ENCODE data around the gene SGPP1.

The SGPP1 gene

DNA sequence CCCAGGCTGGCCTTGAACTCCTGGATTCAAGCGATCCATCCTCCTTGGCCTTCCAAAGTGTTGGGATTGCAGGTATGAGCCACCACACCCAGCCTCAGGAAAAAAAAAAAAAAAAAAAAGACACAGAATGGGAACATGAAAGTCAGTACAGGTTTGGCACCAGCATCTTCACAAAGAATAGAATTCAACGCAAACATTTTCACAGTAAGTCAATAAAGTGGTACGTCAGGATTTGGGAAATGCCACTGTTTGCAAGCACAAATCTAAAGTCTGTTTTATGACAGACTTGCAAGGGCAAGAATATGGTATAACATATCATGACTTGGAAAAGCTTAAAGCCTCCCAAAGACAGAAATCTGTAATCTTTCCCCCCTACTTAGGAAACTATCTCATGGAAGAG is 51.2 kb downstream of the SGPP1 start:
- no peak for DNase-seq (ENCODE audit: low read depth)
- H3K4me3 ChIP-seq (ENCODE audit: low read depth, low read length) = no peak overlapping the region
- TF ChIP-seq MYC (IDR thresholded peaks at IDR 0.05; ENCODE audit: low read depth, low read length) = no peak
- no peak for TF ChIP-seq CTCF (IDR thresholded peaks at IDR 0.05; ENCODE audit: low read depth, low read length)
- no peak for TF ChIP-seq MAX (IDR thresholded peaks at IDR 0.05; ENCODE audit: low read depth, low read length)
- no peak for TF ChIP-seq POLR2A (IDR thresholded peaks at IDR 0.05; ENCODE audit: extremely low read depth, insufficient read length)

DNA sequence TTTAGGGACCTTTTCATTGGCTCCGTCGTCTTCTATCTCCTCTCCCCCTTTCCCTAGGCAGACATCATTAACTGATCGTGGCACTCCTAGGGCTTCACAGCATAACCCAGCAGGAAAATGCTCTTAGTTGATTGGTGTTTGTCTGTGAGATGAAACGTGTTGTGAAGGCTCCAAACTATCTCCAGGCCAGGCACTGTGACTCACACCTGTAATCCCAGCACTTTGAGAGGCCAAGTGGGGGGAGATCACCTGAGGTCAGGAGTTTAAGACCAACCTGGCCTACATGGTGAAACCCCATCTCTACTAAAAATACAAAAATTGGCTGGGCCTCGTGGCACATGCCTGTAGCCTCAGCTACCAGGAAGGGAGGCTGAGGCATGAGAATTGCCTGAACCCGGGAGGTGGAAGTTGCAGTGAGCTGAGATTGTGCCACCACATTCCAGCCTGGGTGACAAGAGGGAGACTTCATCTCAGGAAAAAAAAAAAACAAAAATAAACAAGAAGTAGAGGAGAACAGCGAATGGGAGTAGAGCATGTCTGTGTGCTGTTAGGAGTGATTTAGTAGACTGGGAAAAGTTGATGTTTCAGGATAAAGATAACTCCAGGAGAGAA is 53.9 kb downstream of the SGPP1 start:
- DNase-seq (ENCODE audit: low read depth) = no peak
- no peak overlapping the region for H3K4me3 ChIP-seq (ENCODE audit: low read depth, low read length)
- TF ChIP-seq MYC (IDR thresholded peaks at IDR 0.05; ENCODE audit: low read depth, low read length) (no peak), CTCF (IDR thresholded peaks at IDR 0.05; ENCODE audit: low read depth, low read length) (no peak), POLR2A (IDR thresholded peaks at IDR 0.05; ENCODE audit: extremely low read depth, insufficient read length) (no peak), MAX (IDR thresholded peaks at IDR 0.05; ENCODE audit: low read depth, low read length) (no peak)

DNA sequence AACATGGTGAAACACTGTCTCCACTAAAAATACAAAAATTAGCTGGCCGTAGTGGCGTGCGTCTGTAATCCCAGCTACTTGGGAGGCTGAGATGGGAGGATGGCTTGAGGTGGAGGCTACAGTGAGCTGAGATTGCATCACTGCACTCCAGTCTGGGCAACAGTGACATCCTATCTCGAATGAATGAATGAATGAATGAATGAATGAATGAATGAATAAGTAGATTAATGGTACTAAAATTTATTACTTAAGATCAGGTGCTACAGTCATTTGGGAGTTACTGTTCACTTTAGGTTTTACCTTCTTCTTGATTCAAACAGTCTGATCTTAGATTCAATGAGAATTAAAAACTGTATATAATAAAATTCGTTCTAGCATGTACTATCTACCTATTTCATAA is 54.6 kb downstream of the SGPP1 start:
- TF ChIP-seq MYC (IDR thresholded peaks at IDR 0.05; ENCODE audit: low read depth, low read length) (no peak), POLR2A (IDR thresholded peaks at IDR 0.05; ENCODE audit: extremely low read depth, insufficient read length) (no peak), CTCF (IDR thresholded peaks at IDR 0.05; ENCODE audit: low read depth, low read length) (no peak), MAX (IDR thresholded peaks at IDR 0.05; ENCODE audit: low read depth, low read length) (no peak)
- no peak for DNase-seq (ENCODE audit: low read depth)

DNA sequence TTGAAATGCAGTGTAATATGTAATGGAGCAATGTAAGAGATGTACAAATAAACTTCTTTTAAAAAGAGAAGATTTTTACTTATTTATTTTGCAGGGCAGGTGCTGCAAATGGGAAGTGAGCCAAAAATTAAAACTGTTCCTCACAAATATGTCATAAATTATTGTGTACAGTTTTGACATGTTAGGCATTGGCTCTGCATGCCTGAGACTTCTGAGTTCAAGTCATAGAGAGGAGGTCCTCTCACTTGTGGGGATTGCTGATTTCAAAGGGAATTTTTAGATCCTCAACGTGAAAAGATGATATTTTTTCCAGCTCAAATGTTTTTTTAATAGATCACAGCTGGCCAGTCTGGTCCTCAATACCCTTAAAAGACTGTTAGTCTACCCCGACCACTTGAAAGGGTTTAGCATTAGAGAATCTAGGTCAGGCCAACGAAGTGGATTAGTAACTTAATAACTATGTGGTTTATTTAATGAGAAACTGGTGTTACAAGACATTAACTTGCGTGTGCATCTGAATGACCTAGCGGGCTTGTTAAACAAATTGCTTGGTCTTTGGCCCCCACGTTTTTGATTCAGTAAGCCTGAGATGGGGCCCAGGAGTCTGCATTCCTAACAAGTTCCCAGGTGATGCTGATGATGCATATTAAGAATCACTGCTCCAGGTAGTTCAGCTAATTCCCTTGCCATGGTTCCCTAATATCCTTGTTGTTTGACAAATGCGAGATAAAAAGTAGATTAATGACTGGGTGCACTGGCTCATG is 55.3 kb downstream of the SGPP1 start:
- TF ChIP-seq POLR2A (IDR thresholded peaks at IDR 0.05; ENCODE audit: extremely low read depth, insufficient read length) (no peak), MAX (IDR thresholded peaks at IDR 0.05; ENCODE audit: low read depth, low read length) (no peak), CTCF (IDR thresholded peaks at IDR 0.05; ENCODE audit: low read depth, low read length) (no peak), MYC (IDR thresholded peaks at IDR 0.05; ENCODE audit: low read depth, low read length) (no peak)
- H3K4me3 ChIP-seq (ENCODE audit: low read depth, low read length) = no peak overlapping the region
- DNase-seq (ENCODE audit: low read depth) = no peak

More for the DNA sequence above, 54.6 kb downstream of the SGPP1 start:
- H3K4me3 ChIP-seq (ENCODE audit: low read depth, low read length) = no peak overlapping the region

DNA sequence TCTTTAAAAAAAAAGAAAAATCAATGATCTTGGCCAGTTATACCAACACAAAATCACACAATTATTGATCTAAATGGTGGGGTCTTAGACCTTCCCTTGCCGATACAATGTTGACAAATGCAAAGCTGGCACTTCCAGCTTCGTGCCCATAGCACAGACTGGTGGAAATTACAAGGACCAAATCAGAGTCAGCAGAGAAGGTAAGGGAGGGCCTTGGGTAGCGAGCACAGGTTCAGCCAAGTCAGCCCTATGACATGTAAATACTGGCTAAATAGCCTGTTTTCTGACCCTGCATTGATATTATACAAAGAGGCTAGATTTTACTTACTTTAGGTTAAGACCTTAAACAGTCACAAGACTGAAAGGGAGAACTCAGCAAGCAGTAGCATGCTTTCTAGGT is 55.9 kb downstream of the SGPP1 start:
- no peak overlapping the region for H3K4me3 ChIP-seq (ENCODE audit: low read depth, low read length)
- TF ChIP-seq CTCF (IDR thresholded peaks at IDR 0.05; ENCODE audit: low read depth, low read length) (no peak), POLR2A (IDR thresholded peaks at IDR 0.05; ENCODE audit: extremely low read depth, insufficient read length) (no peak), MAX (IDR thresholded peaks at IDR 0.05; ENCODE audit: low read depth, low read length) (no peak), MYC (IDR thresholded peaks at IDR 0.05; ENCODE audit: low read depth, low read length) (no peak)
- DNase-seq (ENCODE audit: low read depth) = no peak
